SK-N-SH (cell line): ENCODE measurements around the gene ZNF415. TPM values are rescaled to one million over a fixed set of nuclear protein-coding genes. Genes with fewer than 3 reads are reported as not detected.

Experiments
- CTCF ChIA-PET: fragments of 300-600, 350-600 bp; formaldehyde crosslinking; extraction: SDS; loops from one replicate; lab custom pipeline; 2021; lab: Yijun Ruan, JAX
- POLR2A ChIA-PET: fragments of 350-600 bp; sonication (Branson Sonifier 250); formaldehyde crosslinking; extraction: SDS; loops from one replicate; lab custom pipeline; 2020; ENCODE audit warnings: antibody characterized with exemption, inconsistent platforms; lab: Yijun Ruan, JAX
- DNase-seq: peaks from one replicate; pipeline ENCODE4 v3.0.0; 2012
- H2AFZ ChIP-seq: fragments of 200-600 bp; sonication (generic); 2 replicates; pipeline ENCODE4 v1.8.1; 2016; ENCODE audit warnings: antibody characterized with exemption, mild to moderate bottlenecking, low read depth
- H3F3A ChIP-seq: fragments of 200-600 bp; sonication (generic); replicated peaks from 2 replicates; pipeline ENCODE3; 2016; ENCODE audit warnings: antibody characterized with exemption, mild to moderate bottlenecking; ENCODE audit not compliant: insufficient read depth
- H3K27ac ChIP-seq, 2 experiments: fragments of 200-500 bp in 1 of 2; fragments of 200-600 bp in 1 of 2; sonication (Bioruptor generic) in 1 of 2; sonication (generic), shearing (Covaris generic) in 1 of 2; 2 replicates each; pipeline versions ENCODE4 v1.5.1 to v1.6.1; 2014 to 2016; ENCODE audit warnings: low read depth in 2 of 2, inconsistent platforms in 1 of 2, low read length in 1 of 2, mild to moderate bottlenecking in 1 of 2, mixed read lengths in 1 of 2
- H3K27me3 ChIP-seq: fragments of 200-600 bp; sonication (generic), shearing (Covaris generic); 2 replicates; pipeline ENCODE4 v1.6.1; 2016; ENCODE audit warnings: mixed run types; ENCODE audit not compliant: insufficient read depth
- H3K36me3 ChIP-seq, 2 experiments: fragments of 200-500 bp in 1 of 2; fragments of 200-600 bp in 1 of 2; sonication (Bioruptor generic) in 1 of 2; sonication (generic) in 1 of 2; replicated peaks in 1 of 2; 2 replicates each; pipeline versions ENCODE3 to v1.5.1; 2014 to 2016; ENCODE audit warnings: low read length in 1 of 2, mild to moderate bottlenecking in 1 of 2; ENCODE audit not compliant: insufficient read depth in 2 of 2, control insufficient read depth in 1 of 2
- H3K4me1 ChIP-seq, 2 experiments: fragments of 200-500 bp in 1 of 2; fragments of 200-600 bp in 1 of 2; sonication (Bioruptor generic) in 1 of 2; sonication (generic), shearing (Covaris generic) in 1 of 2; 2 replicates each; pipeline versions ENCODE4 v1.5.1 to v1.6.1; 2014 to 2016; ENCODE audit warnings: low read depth in 1 of 2, low read length in 1 of 2, mixed run types in 1 of 2; ENCODE audit not compliant: insufficient read depth in 2 of 2, control insufficient read depth in 1 of 2
- H3K4me2 ChIP-seq: fragments of 200-600 bp; sonication (generic), shearing (Covaris generic); 2 replicates; pipeline ENCODE4 v1.6.1; 2017; ENCODE audit warnings: mixed run types
- H3K4me3 ChIP-seq, 2 experiments: fragments of 200-500 bp in 1 of 2; fragments of 200-600 bp in 1 of 2; sonication (Bioruptor generic) in 1 of 2; sonication (generic), shearing (Covaris generic) in 1 of 2; 2 replicates each; pipeline versions ENCODE4 v1.5.1 to v1.8.1; 2014 to 2016; ENCODE audit warnings: low read depth in 2 of 2, inconsistent platforms in 1 of 2, low read length in 1 of 2, mild to moderate bottlenecking in 1 of 2, mixed read lengths in 1 of 2, moderate library complexity in 1 of 2
- H3K79me2 ChIP-seq: fragments of 200-600 bp; sonication (generic); 2 replicates; pipeline ENCODE4 v1.8.1; 2017; ENCODE audit warnings: mild to moderate bottlenecking; ENCODE audit not compliant: insufficient read depth
- H3K9ac ChIP-seq: fragments of 200-600 bp; sonication (generic); 2 replicates; pipeline ENCODE4 v1.6.1; 2017; ENCODE audit warnings: mixed run types
- H3K9me2 ChIP-seq: fragments of 200-600 bp; sonication (generic); 2 replicates; pipeline ENCODE4 v1.6.1; 2017; ENCODE audit warnings: mixed run types
- H3K9me3 ChIP-seq: fragments of 200-600 bp; sonication (generic); 2 replicates; pipeline ENCODE4 v1.6.1; 2017; ENCODE audit warnings: mixed run types, mild to moderate bottlenecking, moderate library complexity
- H4K20me1 ChIP-seq: fragments of 200-600 bp; sonication (generic); 2 replicates; pipeline ENCODE4 v1.6.1; 2017; ENCODE audit warnings: mild to moderate bottlenecking, mixed run types; ENCODE audit not compliant: insufficient read depth
- CTCF ChIP-seq: fragments of 200-600 bp; sonication (generic); IDR thresholded peaks from 2 replicates; pipeline ENCODE4 v1.6.1; 2017; ENCODE audit warnings: antibody characterized with exemption, mild to moderate bottlenecking, moderate library complexity
- ELF1 ChIP-seq: IDR thresholded peaks from 2 replicates; pipeline ENCODE4 v1.4.0; 2012
- FOXJ3 ChIP-seq: sonication (generic); formaldehyde crosslinking; IDR thresholded peaks from 2 replicates; pipeline ENCODE4 v1.5.1; 2020; ENCODE audit warnings: mild to moderate bottlenecking, missing genetic modification reagents
- MEF2A ChIP-seq: IDR thresholded peaks from 2 replicates; pipeline ENCODE4 v1.4.0; 2012; ENCODE audit warnings: low read depth, borderline replicate concordance
- NFIC ChIP-seq: IDR thresholded peaks from 2 replicates; pipeline ENCODE4 v1.4.0; 2012; ENCODE audit warnings: borderline replicate concordance
- POLR2AphosphoS5 ChIP-seq: IDR thresholded peaks from 2 replicates; pipeline ENCODE4 v1.6.1; 2012; ENCODE audit warnings: low read depth, low read length
- RAD21 ChIP-seq: IDR thresholded peaks from 2 replicates; pipeline ENCODE4 v1.6.1; 2012; ENCODE audit warnings: mild to moderate bottlenecking, low read length
- RCOR1 ChIP-seq: fragments of 150-350 bp; IDR thresholded peaks from 2 replicates; pipeline ENCODE4 v1.6.1; 2017; ENCODE audit warnings: antibody characterized with exemption, low read length
- RFX5 ChIP-seq: IDR thresholded peaks from 2 replicates; pipeline ENCODE4 v1.6.1; 2012; ENCODE audit warnings: mild to moderate bottlenecking, improper control_type of control experiment, low read length
- SIN3A ChIP-seq: IDR thresholded peaks from 2 replicates; pipeline ENCODE4 v1.6.1; 2012; ENCODE audit warnings: low read depth, mild to moderate bottlenecking, low read length, moderate library complexity, borderline replicate concordance
- TCF12 ChIP-seq: IDR thresholded peaks from 2 replicates; pipeline ENCODE4 v1.4.0; 2012
- YY1 ChIP-seq: IDR thresholded peaks from 2 replicates; pipeline ENCODE4 v1.4.0; 2012; ENCODE audit warnings: low read depth, mild to moderate bottlenecking
- ZBTB33 ChIP-seq: IDR thresholded peaks from 2 replicates; pipeline ENCODE4 v1.4.0; 2012; ENCODE audit warnings: low read depth, borderline replicate concordance
- WGBS: methylation state at CpG from one replicate; pipeline ENCODE4 v1.1.6; 2017; ENCODE audit warnings: low lambda C conversion rate; 5-methylcytosine and 5-hydroxymethylcytosine counted together
- polyA plus RNA-seq, 3 experiments: library from polyadenylated mRNA; depleted of rRNA; stranded (reverse); fragments of >200 nt; gene quantifications; 2 replicates each; pipeline ENCODE4 v1.2.3, GENCODE V29; 2012
- TF ChIP-seq, protein P1 (sequence below): IDR thresholded peaks from 2 replicates; pipeline ENCODE4; 2012
- TF ChIP-seq, protein P2 (sequence below): IDR thresholded peaks from 2 replicates; pipeline ENCODE4 v1.4.0; 2012; ENCODE audit warnings: low read depth
- TF ChIP-seq, protein P3 (sequence below): fragments of 150-350 bp; IDR thresholded peaks from 2 replicates; pipeline ENCODE4 v1.6.1; 2017; ENCODE audit warnings: antibody characterized with exemption, low read length, low read depth, borderline replicate concordance

ZNF415 gene
- polyA plus RNA-seq, 1 of the 3 experiments (the other 2 are of a cell fraction) = 1.6 TPM

- TF ChIP-seq, protein P1, sequence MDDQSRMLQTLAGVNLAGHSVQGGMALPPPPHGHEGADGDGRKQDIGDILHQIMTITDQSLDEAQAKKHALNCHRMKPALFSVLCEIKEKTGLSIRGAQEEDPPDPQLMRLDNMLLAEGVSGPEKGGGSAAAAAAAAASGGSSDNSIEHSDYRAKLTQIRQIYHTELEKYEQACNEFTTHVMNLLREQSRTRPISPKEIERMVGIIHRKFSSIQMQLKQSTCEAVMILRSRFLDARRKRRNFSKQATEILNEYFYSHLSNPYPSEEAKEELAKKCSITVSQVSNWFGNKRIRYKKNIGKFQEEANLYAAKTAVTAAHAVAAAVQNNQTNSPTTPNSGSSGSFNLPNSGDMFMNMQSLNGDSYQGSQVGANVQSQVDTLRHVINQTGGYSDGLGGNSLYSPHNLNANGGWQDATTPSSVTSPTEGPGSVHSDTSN = no peak
- no peak for TF ChIP-seq YY1
- no peak for TF ChIP-seq POLR2AphosphoS5
These were observed 41.1 kb downstream of the ZNF415 start (continued) for GRCh38 chr19:53091413-53092254.

GRCh38 chr19:53088091-53088490, 44.6 kb downstream of the ZNF415 start:
- H3K4me3 ChIP-seq = no peak overlapping the region
- TF ChIP-seq ZBTB33 = no peak
- no peak for TF ChIP-seq RAD21
- TF ChIP-seq TCF12 = no peak
- no peak for TF ChIP-seq POLR2AphosphoS5
- no peak for TF ChIP-seq NFIC
- TF ChIP-seq RFX5 = no peak
- TF ChIP-seq, protein P2, sequence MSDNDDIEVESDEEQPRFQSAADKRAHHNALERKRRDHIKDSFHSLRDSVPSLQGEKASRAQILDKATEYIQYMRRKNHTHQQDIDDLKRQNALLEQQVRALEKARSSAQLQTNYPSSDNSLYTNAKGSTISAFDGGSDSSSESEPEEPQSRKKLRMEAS = no peak
- TF ChIP-seq CTCF = no peak
- TF ChIP-seq RCOR1 = no peak
- TF ChIP-seq MEF2A = no peak
- no peak for TF ChIP-seq ELF1
- TF ChIP-seq SIN3A = no peak
- TF ChIP-seq, protein P3, sequence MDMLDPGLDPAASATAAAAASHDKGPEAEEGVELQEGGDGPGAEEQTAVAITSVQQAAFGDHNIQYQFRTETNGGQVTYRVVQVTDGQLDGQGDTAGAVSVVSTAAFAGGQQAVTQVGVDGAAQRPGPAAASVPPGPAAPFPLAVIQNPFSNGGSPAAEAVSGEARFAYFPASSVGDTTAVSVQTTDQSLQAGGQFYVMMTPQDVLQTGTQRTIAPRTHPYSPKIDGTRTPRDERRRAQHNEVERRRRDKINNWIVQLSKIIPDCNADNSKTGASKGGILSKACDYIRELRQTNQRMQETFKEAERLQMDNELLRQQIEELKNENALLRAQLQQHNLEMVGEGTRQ = no peak
- no peak for TF ChIP-seq FOXJ3 (CRISPR knock-in tag)
- no peak for TF ChIP-seq YY1
- TF ChIP-seq, all 33 proteins: peak for 0
- DNase-seq = no peak
- WGBS = 95% methylated on average over 6 of the region's 6 CpGs
- Histone ChIP-seq H3K27ac (no peak overlapping the region), H4K20me1 (no peaks in the 10 kb centered on the region), H3K9me2 (no peaks in the 10 kb centered on the region), H3K36me3 (peaks cover 49 to 70% of the 10 kb centered on the region in 2 experiments), H3K4me1 (no peaks in the 10 kb centered on the region), H3K79me2 (peaks cover 10% of the 10 kb centered on the region; the same call in 1 of the 2 replicates), H3K9ac (no peak overlapping the region), H2AFZ (no peak overlapping the region), H3K27me3 (no peaks in the 10 kb centered on the region), H3F3A (no peaks in the 10 kb centered on the region), H3K9me3 (no peaks in the 10 kb centered on the region), H3K4me2 (no peak overlapping the region)
- ChIA-PET POLR2A (no interaction called here), CTCF (no interaction called here)
